Adrenal gland (tissue), 12 donors: ENCODE data around the gene ZNF564. TPM values are rescaled to one million over a fixed set of nuclear protein-coding genes. Genes with fewer than 3 reads are reported as not detected.

Source experiments
- DNase-seq, 7 donors: peaks; one replicate each; pipeline ENCODE4 v3.0.0-alpha.2; 2019 to 2020
- H3K27ac ChIP-seq, 5 donors: fragments of 200-600 bp; sonication (generic) in 4 of 5; 1 replicate in 3 of 5; 2 replicates in 2 of 5; pipeline versions ENCODE4 v1.5.1 to v1.8.0; 2016 to 2020; ENCODE audit warnings: mild to moderate bottlenecking in 1 of 5
- H3K27me3 ChIP-seq: fragments of 200-600 bp; 2 replicates; pipeline ENCODE4 v1.8.0; 2021
- H3K36me3 ChIP-seq, 2 donors: fragments of 200-600 bp; replicated peaks in 1 of 2; 1 replicate in 1 of 2; 2 replicates in 1 of 2; pipeline versions ENCODE4 v1.5.1 to v1.8.0; 2018 to 2022
- H3K4me1 ChIP-seq, 2 donors: fragments of 200-600 bp; replicated peaks in 1 of 2; 1 replicate in 1 of 2; 2 replicates in 1 of 2; pipeline versions ENCODE4 v1.5.1 to v1.8.0; 2018 to 2021
- H3K4me3 ChIP-seq, 4 donors: fragments of 200-600 bp; sonication (generic) in 3 of 4; one replicate each; pipeline ENCODE4 v1.5.1; 2016 to 2018
- H3K9me3 ChIP-seq, 3 donors: fragments of 200-600 bp; sonication (generic) in 1 of 3; replicated peaks in 1 of 3; 1 replicate in 2 of 3; 2 replicates in 1 of 3; pipeline versions ENCODE4 v1.5.1 to v1.8.0; 2016 to 2021
- CTCF ChIP-seq, 6 experiments: fragments of 450-650 bp in 4 of 6; fragments of 200-600 bp in 2 of 6; sonication (generic) in 1 of 6; IDR thresholded peaks; 1 replicate in 5 of 6; 2 replicates in 1 of 6; pipeline versions ENCODE4 v1.5.1 to v1.8.0; 2016 to 2021; ENCODE audit warnings: antibody characterized with exemption in 6 of 6, mild to moderate bottlenecking in 2 of 6, moderate library complexity in 1 of 6
- POLR2A ChIP-seq, 2 donors: fragments of 450-650 bp; IDR thresholded peaks; one replicate each; pipeline ENCODE4 v1.6.1; 2017; ENCODE audit warnings: antibody characterized with exemption in 2 of 2, mild to moderate bottlenecking in 2 of 2, moderate library complexity in 1 of 2
- WGBS, 4 donors: extraction: QIAGEN DNeasy Blood & Tissue Kit in 2 of 4; methylation state at CpG; one replicate each; pipeline versions ENCODE4 v1.1.5 to v1.1.7; 2013 to 2017; 5-methylcytosine and 5-hydroxymethylcytosine counted together
- intact Hi-C, 2 donors: fragments of 100-400 bp; cut with DNase I; formaldehyde crosslinking; loops; one replicate each; pipeline versions ENCODE4 v1.14.1 to v1.15.0; 2022 to 2023
- polyA plus RNA-seq, 3 donors: library from polyadenylated mRNA; stranded (reverse); fragments of 200-250 nt in 2 of 3; fragments of 350-450 nt in 1 of 3; fragmentation: Illumina TruSeq in 1 of 3; extraction: RNeasy Lipid Tissue Mini Kit (QIAGEN cat#74804) in 1 of 3; gene quantifications; one replicate each; pipeline ENCODE4 v1.2.3, GENCODE V29; 2013 to 2014
- total RNA-seq, 9 donors: library from RNA; depleted of rRNA in 4 of 9; stranded (reverse); fragments of >200 nt in 4 of 9; fragments of 120-200 nt in 1 of 9; fragmentation: NEBNext Ultra II Directional in 1 of 9; extraction: Animal tissue kit (Norgen Biotek cat#: 25700) in 1 of 9; gene quantifications; one replicate each; pipeline versions ENCODE4 v1.1.0 to v1.2.4, GENCODE V29; 2013 to 2023
- donor health status: healthy with polysubstance abuse.
- donor health status: Bipolar disorder and iron deficiency.
- donor health status: DM: yes; HTN: yes; CAD: no.
- donor health status: DM: no; HTN: no; CAD: no.
- donor health status: DM: no; HTN: no; CAD: no.
- donor health status: DM: yes; HTN: yes; CAD: no.

ZNF564 gene
- total and polyA plus RNA-seq, 12 donors: 3.4 to 12.5 (median 8.9) TPM

GRCh38 chr19:12596485-12596884, 45.2 kb upstream of the ZNF564 start:
- Histone ChIP-seq H3K4me3 (no peak overlapping the region), H3K9me3 (no peaks in the 10 kb centered on the region), H3K36me3 (no peaks in the 10 kb centered on the region), H3K27ac (no peak overlapping the region), H3K27me3 (no peaks in the 10 kb centered on the region), H3K4me1 (no peaks in the 10 kb centered on the region)
- TF ChIP-seq POLR2A (IDR thresholded peaks at IDR 0.05): no peak
- no peak for TF ChIP-seq CTCF (IDR thresholded peaks at IDR 0.05)
- intact Hi-C loops: no loop called here
- WGBS, 4 donors: 89 to 96% (median 94%) methylated on average over 9 to 11 of the region's 11 CpGs
- no peak for DNase-seq

- intact Hi-C loops: no loop called here
- Histone ChIP-seq H3K36me3 (peaks cover 0 to 27% of the 10 kb centered on the region in 2 donors), H3K27me3 (no peaks in the 10 kb centered on the region), H3K4me3 (no peak overlapping the region), H3K9me3 (peaks cover 0 to 14% (median 0%) of the 10 kb centered on the region in 3 donors), H3K4me1 (no peaks in the 10 kb centered on the region), H3K27ac (no peak overlapping the region)
- WGBS, 4 donors: 85 to 98% (median 96%) methylated on average over 9 of the region's 9 CpGs
- no peak for TF ChIP-seq CTCF (IDR thresholded peaks at IDR 0.05)
- no peak for TF ChIP-seq POLR2A (IDR thresholded peaks at IDR 0.05)
- DNase-seq: no peak
Observed at GRCh38 chr19:12581100-12581499, 29.8 kb upstream of the ZNF564 start.

GRCh38 chr19:12580180-12580694, 29.0 kb upstream of the ZNF564 start:
- intact Hi-C loops: no loop called here
- DNase-seq: no peak
- TF ChIP-seq CTCF (IDR thresholded peaks at IDR 0.05): no peak
- no peak for TF ChIP-seq POLR2A (IDR thresholded peaks at IDR 0.05)
- 92 to 96% (median 95%) methylated on average over 11 of the region's 11 CpGs for WGBS, 4 donors
- Histone ChIP-seq H3K4me1 (no peaks in the 10 kb centered on the region), H3K27me3 (no peaks in the 10 kb centered on the region), H3K9me3 (peaks cover 0 to 14% (median 0%) of the 10 kb centered on the region in 3 donors), H3K27ac (no peak overlapping the region), H3K36me3 (peaks cover 0 to 27% of the 10 kb centered on the region in 2 donors), H3K4me3 (no peak overlapping the region)

GRCh38 chr19:12578641-12579040, 27.4 kb upstream of the ZNF564 start:
- WGBS, 4 donors: 95 to 97% (median 97%) methylated on average over 10 of the region's 10 CpGs
- no peak for TF ChIP-seq CTCF (IDR thresholded peaks at IDR 0.05)
- no peak for TF ChIP-seq POLR2A (IDR thresholded peaks at IDR 0.05)
- Histone ChIP-seq H3K27me3 (no peaks in the 10 kb centered on the region), H3K4me3 (no peak overlapping the region), H3K9me3 (peaks cover 0 to 14% (median 0%) of the 10 kb centered on the region in 3 donors), H3K4me1 (no peaks in the 10 kb centered on the region), H3K27ac (no peak overlapping the region), H3K36me3 (peaks cover 0 to 27% of the 10 kb centered on the region in 2 donors)
- DNase-seq: no peak
- intact Hi-C loops: no loop called here
